ENCODE results near the gene POLDIP2.
A peak's percentile ranks its signal among the peaks of the same experiment; 100 is the strongest.

The POLDIP2 gene

GRCh38 chr17:28344435-28344901 lies 12.9 kb downstream of the POLDIP2 start:
- Histone ChIP-seq H3K27me3 (ENCODE audit: insufficient read depth, poor library complexity, severe bottlenecking) (no peaks in the 10 kb centered on the region), H3K27ac (replicated peaks) (no peak overlapping the region), H3K4me3 (replicated peaks; ENCODE audit: insufficient read depth, low read length) (no peak overlapping the region)
- TF ChIP-seq SPI1 (IDR thresholded peaks at IDR 0.05; ENCODE audit: borderline replicate concordance, low read depth), result no peak
- TF ChIP-seq POLR2AphosphoS5 (IDR thresholded peaks at IDR 0.05; ENCODE audit: low read depth), result no peak
- no peak for TF ChIP-seq CTCF (IDR thresholded peaks at IDR 0.05; ENCODE audit: insufficient read depth, low read length)
- TF ChIP-seq GABPA (IDR thresholded peaks at IDR 0.05; ENCODE audit: low read depth), result no peak
- no peak for TF ChIP-seq REST (IDR thresholded peaks at IDR 0.05; ENCODE audit: insufficient replicate concordance, low read depth)
- DNase-seq (ENCODE audit: low read depth in 1 of 2, low spot score in 1 of 2), result no peak

- Histone ChIP-seq H3K4me3 (replicated peaks; ENCODE audit: insufficient read depth, low read length) (no peak overlapping the region), H3K27ac (replicated peaks) (no peak overlapping the region), H3K27me3 (ENCODE audit: insufficient read depth, poor library complexity, severe bottlenecking) (no peaks in the 10 kb centered on the region)
- DNase-seq (ENCODE audit: low read depth in 1 of 2, low spot score in 1 of 2), result no peak
- peak; percentile 22; the same call in 1 of the 2 replicates for TF ChIP-seq POLR2AphosphoS5 (IDR thresholded peaks at IDR 0.05; ENCODE audit: low read depth)
- TF ChIP-seq GABPA (IDR thresholded peaks at IDR 0.05; ENCODE audit: low read depth), result no peak
Measured at GRCh38 chr17:28344011-28344410, 13.3 kb downstream of the POLDIP2 start.

GRCh38 chr17:28343491-28343932 lies 13.8 kb downstream of the POLDIP2 start:
- no peak overlapping the region for H3K27ac ChIP-seq (replicated peaks)
- no peak for DNase-seq (ENCODE audit: low read depth in 1 of 2, low spot score in 1 of 2)
- H3K4me3 ChIP-seq (replicated peaks; ENCODE audit: insufficient read depth, low read length), result no peak overlapping the region
- H3K27me3 ChIP-seq (ENCODE audit: insufficient read depth, poor library complexity, severe bottlenecking), result no peaks in the 10 kb centered on the region
- no peak for TF ChIP-seq REST (IDR thresholded peaks at IDR 0.05; ENCODE audit: insufficient replicate concordance, low read depth)
- no peak for TF ChIP-seq GABPA (IDR thresholded peaks at IDR 0.05; ENCODE audit: low read depth)
- TF ChIP-seq SPI1 (IDR thresholded peaks at IDR 0.05; ENCODE audit: borderline replicate concordance, low read depth), result no peak
- 0 out of 2 replicates have a peak, but pooled peaks have one; percentile 30 for TF ChIP-seq POLR2AphosphoS5 (IDR thresholded peaks at IDR 0.05; ENCODE audit: low read depth)

GRCh38 chr17:28342313-28342712 lies 15.0 kb downstream of the POLDIP2 start:
- H3K27ac ChIP-seq (replicated peaks), result no peak overlapping the region
- H3K4me3 ChIP-seq (replicated peaks; ENCODE audit: insufficient read depth, low read length), result no peak overlapping the region
- DNase-seq (ENCODE audit: low read depth in 1 of 2, low spot score in 1 of 2), result no peak
- TF ChIP-seq CTCF (IDR thresholded peaks at IDR 0.05; ENCODE audit: insufficient read depth, low read length), result no peak
- TF ChIP-seq GABPA (IDR thresholded peaks at IDR 0.05; ENCODE audit: low read depth), result no peak
- no peak for TF ChIP-seq POLR2AphosphoS5 (IDR thresholded peaks at IDR 0.05; ENCODE audit: low read depth)
- TF ChIP-seq SPI1 (IDR thresholded peaks at IDR 0.05; ENCODE audit: borderline replicate concordance, low read depth), result no peak
- TF ChIP-seq REST (IDR thresholded peaks at IDR 0.05; ENCODE audit: insufficient replicate concordance, low read depth), result no peak
- H3K27me3 ChIP-seq (ENCODE audit: insufficient read depth, poor library complexity, severe bottlenecking), result no peaks in the 10 kb centered on the region
